NCI-H1417 treated with DMSO at 0.1 percent for 48 hours (cell line): Measurements from ENCODE around the gene SGO2.
A peak's percentile ranks its signal among the peaks of the same experiment; 100 is the strongest.

Source experiments
- DNase-seq: peaks from one replicate; lab custom pipeline; 2025; lab: John Stamatoyannopoulos, UW

Gene SGO2, protein sequence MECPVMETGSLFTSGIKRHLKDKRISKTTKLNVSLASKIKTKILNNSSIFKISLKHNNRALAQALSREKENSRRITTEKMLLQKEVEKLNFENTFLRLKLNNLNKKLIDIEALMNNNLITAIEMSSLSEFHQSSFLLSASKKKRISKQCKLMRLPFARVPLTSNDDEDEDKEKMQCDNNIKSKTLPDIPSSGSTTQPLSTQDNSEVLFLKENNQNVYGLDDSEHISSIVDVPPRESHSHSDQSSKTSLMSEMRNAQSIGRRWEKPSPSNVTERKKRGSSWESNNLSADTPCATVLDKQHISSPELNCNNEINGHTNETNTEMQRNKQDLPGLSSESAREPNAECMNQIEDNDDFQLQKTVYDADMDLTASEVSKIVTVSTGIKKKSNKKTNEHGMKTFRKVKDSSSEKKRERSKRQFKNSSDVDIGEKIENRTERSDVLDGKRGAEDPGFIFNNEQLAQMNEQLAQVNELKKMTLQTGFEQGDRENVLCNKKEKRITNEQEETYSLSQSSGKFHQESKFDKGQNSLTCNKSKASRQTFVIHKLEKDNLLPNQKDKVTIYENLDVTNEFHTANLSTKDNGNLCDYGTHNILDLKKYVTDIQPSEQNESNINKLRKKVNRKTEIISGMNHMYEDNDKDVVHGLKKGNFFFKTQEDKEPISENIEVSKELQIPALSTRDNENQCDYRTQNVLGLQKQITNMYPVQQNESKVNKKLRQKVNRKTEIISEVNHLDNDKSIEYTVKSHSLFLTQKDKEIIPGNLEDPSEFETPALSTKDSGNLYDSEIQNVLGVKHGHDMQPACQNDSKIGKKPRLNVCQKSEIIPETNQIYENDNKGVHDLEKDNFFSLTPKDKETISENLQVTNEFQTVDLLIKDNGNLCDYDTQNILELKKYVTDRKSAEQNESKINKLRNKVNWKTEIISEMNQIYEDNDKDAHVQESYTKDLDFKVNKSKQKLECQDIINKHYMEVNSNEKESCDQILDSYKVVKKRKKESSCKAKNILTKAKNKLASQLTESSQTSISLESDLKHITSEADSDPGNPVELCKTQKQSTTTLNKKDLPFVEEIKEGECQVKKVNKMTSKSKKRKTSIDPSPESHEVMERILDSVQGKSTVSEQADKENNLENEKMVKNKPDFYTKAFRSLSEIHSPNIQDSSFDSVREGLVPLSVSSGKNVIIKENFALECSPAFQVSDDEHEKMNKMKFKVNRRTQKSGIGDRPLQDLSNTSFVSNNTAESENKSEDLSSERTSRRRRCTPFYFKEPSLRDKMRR

DNA sequence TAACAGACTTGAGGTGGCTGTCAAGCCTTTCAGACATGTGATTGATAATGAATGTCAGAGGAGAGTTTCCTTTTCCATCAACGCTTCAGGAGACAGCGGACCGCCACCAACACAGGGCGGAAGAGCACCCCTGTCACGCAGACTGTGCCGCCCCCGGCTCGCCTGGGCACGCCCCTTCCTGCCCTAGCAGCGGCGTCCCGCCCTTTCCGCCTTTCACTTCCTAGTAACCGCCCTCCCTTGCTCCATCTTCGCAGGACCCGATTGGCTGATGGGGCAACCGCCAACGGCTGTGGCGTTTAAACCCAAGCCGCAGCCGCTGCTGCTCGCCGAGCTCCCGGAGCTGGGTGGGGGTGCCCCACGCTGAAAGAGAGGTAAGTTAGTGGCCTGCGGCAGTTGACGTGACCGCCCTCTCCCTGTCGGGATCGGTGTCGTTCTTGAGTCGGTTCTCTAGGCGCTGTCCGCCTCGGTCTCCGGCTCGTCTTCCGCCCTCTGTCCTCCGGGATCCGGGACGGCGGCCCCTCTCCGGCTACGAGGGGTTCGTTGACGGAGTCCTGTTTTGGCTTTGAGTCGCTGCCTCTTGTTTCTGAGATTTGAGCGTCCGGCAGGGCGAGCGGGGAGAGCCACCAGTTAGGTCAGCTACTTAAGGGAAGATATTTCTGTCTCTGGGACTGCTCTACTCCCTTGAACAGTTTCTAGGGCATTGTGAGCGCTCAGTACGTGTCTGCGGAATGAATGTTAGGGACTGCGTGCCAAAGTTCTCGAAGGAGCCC is at the start of gene SGO2:
Gene SGO2 (plus strand): TSS at position 326 of the 770 bp plus-strand sequence. CDS start 6,769 bp downstream, outside the sequence.
- DNase-seq: peak; percentile 68

DNA sequence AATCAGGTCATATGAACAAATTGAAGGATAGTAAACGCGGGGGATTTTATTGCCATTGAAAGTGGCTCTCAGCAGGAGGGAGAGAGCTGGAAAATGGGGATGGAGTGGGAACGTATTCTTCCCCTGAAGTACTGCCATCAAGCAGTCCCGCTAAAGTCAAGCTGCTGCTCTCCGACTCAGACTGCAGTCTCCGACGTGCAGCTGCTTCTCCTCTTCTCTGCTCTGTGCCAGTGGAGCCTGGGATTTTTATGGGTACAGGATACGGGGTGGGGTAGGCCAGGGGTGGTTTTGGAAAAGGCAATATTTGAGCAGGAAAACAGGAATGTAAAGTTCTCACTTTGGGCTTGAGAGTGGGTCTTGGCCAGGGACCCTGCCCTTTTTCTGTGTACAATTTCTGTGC is 49.2 kb upstream of the SGO2 start:
- DNase-seq: no peak

DNA sequence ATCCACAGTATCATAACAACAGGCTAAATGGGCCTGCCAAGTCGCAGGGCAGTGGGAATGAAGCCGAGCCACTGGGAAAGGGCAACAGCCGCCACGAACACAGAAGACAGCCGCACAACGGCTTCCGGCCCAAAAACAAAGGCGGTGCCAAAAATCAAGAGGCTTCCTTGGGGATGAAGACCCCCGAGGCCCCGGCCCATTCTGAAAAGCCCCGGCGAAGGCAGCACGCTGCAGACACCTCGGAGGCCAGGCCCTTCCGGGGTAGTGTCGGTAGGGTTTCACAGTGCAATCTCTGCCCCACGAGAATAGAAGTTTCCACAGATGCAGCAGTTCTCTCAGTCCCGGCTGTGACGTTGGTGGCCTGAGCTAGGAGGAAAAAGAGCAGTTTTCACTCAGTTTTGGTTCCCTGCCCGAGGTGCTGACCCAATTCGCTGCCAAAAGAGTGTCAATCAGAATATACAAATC is 48.3 kb upstream of the SGO2 start:
- DNase-seq: no peak

DNA sequence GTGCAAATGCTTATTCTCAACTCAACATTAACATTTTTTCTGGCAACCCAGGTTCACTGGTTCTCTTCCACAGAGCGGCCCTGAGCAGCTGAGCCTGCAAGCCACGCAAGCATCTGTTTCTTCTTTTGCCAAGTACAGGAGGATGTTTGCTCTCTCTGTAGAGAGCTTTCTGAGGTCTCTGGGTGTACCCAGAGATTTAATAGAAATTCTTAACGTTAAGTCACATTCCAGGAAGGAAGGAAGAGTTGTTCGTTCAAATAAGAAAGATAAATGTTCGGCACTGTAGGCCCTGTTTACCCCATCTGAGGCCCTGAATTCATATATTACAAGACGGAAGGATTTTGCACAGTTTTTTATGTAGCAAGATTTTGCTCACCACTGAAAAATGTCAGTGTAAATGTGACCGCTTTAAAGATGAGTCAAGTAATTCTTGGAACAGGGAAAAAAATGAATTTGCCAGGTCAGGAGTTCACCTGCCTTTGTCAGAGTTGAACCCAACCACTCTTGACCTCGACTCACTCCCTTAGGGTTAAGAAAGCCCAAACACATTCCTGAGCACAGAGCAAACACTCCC is 46.2 kb upstream of the SGO2 start:
- DNase-seq: no peak

DNA sequence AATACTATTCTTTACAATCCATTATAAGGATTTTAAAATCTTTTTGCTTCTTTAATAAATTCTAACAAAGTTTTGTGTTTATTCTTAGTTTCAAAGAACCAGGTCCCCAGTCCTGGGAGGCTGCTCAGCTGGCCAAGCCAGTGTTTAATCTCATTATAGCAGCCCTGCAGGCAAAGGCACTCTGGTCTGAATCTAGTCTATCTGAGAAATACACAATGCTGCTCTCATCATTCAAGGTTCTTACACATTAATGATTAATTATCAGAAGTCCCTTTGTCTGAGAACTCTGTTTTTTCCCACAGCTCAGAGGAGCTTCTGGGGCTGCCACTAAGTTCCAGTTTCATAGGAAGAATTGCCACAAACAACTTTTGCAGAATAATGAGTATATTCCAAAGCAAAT is 43.8 kb upstream of the SGO2 start:
- DNase-seq: no peak

DNA sequence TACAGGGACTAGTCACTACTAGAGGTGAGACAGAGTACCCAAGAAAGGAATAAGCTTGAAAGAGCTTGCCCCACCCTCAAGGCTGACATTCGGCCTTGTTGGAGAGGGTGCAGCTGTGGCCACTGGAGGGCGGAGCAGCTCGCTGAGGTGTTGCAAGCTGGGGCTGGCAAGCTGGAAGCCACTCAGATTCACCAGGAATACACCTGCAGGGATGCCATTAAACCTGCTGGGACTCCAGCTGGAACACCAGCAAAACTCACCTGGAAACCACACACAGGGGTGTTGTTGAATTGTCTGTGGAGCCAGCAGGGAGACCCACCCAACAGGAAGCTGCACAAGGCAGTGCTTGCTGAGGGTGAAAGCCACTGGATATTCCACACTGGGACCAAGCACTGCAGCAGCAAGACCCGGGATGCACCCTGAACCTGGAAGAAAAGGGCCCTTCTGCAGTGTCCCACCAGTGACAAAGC is 42.2 kb upstream of the SGO2 start:
- DNase-seq: no peak

DNA sequence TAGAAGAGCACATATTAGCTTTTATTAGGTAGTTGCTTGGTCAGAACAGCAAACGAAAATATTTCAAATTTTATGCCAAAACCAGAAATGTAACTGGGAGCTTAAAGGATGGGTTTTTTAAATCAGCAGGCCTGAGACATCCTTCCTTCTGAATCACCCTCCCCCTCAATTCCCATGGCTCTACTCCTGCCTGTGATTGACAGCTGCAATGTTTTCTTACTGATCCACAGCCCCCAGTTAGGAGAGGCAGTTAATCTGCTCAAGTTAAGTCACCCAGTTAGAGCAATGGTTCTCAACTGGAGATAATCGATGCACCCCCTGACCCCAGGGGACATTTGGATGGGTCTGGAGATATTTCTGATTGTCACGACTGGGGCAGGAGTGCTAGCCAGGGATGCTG is 41.1 kb upstream of the SGO2 start:
- no peak for DNase-seq

DNA sequence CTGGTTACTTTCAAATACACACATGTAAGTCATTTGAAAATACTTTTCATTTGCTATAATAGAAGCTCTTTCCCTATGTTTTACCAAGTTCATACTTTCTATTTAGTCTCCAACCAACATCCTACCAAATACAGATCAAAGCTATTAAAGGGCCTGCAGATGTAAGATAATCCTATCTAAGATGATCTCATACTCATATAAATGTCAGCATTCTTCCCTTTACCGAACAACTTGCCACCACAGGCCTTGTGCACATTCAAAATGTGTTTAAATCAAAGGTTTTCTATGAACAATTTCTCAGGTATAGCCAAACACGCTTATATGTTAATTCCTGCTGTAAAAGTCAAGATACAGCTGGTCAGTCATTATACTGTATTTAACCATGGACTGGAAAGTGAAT is 39.5 kb upstream of the SGO2 start:
- no peak for DNase-seq

DNA sequence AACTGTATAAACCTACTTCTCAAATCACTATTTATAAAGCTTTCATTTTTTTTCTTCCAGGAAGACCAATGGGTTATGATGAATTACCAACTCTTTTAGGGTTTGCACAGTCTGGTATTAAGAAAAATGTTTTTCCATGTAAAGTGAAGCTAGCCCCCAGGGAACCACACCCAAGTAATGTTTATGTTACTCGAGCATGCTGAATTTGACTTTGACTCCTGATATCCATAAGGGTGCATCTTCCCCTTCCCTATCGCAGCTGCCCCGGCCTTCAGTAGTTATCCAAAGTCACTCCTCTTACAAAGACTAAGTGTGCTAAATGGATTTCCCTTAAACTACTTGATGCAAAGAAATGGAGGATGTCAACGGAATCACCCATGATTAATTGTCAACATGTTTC is 37.8 kb upstream of the SGO2 start:
- no peak for DNase-seq

DNA sequence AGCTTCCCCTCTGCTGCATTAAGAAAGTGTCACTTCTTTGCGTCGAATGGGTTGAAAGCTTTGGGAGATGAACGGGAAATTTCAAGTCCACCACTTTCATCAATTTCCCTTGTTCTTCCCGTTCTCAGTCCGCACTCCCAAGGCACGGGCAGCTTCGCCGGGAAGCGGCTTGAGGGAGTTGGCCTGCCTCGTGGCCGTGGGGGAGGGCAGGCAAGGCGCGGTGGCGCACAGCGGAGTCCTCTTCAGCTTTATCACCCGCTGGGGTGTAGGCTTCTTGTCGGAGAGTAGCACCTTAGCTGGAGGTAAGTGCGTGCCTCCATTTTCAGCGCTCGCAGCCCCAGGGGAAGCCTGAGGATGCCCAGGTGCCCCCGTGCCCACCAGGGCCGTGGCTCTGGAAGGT is 36.0 kb upstream of the SGO2 start:
- DNase-seq: no peak

DNA sequence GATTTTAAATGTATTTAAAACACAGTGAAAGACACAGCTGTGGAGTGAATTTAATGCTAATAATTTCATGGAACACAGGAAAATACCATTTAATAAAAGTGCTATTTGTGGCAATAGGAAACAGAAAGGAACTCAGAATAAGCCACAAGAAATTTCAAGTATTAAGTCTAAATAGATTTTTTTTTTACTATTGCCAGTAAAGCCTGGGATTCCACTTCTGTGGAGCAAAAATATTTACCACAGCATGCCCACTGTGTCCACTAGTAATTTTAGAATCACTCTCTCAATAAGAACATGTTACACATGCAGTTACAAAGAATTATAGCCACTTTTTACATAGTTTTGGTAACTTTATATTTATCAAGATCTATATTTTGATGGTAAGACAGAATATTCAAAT is 33.4 kb upstream of the SGO2 start:
- no peak for DNase-seq

DNA sequence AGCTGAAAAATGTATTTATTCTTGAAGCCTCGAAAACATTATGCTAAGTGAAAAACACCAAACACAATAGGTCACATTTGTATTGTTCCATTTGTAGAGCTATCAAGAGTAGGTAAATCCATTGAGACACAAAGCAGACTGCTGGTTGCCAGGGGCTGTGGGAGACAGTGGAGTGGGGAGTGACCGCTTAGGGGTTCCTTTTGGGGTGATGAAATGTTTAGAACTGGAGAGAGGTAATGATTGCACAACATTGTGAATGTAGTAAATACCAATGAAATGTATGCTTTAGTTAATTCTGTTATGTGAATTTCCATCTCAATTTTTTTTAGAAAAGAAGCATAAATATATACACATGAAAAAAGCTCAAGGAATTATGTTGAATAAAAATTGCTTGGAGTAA is 32.0 kb upstream of the SGO2 start:
- DNase-seq: no peak

DNA sequence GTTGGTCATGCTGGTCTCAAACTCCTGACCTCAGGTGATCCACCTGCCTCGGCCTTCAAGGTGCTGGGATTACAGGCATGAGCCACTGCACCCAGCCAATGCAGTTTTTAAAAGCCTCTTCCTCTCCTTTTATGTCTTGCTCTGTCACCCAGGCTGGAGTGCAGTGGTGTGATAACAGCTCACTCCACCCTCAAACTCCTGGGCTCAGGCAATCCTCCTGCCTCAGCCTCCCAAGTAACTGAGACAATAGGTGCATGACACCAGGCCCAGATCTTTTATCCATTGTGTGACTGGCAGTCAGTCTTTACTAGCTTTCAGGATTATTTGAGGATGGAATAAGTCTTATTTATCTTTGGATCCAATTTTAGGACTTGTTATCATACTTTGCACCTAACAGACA is 29.3 kb upstream of the SGO2 start:
- no peak for DNase-seq

DNA sequence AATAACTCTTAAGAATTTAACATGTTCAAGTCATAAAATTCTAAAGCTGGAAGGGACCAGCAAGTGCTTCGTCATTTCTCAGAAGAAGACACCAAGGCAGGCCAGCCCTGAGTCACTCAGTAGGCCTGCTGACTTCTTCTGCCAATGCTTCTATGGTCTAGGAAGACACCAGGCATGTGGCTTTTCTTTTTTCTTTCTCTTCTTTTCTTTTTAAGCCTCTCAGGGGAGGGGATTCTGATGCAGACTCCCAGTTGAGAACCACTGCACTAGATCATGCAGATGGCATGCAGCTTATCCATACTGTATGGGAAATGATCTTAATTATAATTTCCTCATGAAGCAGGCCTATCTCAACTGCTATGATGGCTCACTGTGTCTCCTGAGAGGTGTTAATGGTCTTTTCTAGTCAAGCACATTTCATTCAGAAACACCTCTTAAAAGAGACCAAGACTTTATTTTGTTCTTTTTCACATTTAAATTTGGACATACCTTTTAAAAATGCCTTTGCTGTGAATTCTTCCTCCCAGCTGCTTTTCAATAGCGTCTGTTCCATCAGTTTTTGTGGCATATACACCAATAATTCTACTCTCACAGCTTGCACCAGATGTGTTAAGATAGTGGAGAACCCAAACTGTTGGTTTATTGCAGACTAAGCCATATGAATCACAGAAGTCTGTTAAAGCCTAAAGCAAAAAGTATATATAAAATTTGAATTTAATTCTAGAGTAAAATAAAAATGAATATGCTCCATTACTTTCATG is 27.4 kb upstream of the SGO2 start:
- no peak for DNase-seq

DNA sequence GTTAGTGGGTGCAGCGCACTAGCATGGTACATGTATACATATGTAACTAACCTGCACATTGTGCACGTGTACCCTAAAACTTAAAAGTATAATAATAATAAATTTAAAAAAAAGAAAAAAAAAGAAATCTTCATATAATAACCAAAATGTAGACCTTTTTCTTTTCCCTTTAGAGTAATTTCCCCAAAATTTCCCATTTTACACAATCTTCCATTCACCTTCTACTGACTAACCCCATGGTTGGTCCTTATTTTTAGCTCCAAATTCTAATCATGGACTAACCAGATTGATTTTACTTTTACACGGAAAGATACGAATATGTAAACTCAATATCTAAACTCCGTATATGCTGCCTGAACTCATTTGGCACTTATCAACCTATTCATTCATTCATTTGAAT is 23.8 kb upstream of the SGO2 start:
- no peak for DNase-seq

DNA sequence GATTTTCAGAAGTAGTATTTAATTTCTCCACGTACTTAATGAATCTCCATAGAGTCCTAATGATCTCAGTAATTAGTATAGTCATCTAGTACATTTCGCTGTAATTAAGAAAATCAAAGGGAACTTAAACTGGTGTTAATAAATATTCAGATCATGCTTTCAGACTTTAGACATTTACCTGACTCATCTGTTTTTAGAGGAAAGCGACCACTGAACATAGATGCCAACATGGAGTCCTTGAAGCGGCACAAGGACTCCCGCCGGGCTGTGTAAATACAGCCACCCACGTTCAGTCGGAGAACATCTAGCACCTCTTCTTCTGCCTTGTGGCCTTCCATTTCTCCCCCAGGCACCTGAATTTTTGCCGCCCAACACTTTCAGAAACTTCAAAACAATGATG is 19.3 kb upstream of the SGO2 start:
- no peak for DNase-seq

DNA sequence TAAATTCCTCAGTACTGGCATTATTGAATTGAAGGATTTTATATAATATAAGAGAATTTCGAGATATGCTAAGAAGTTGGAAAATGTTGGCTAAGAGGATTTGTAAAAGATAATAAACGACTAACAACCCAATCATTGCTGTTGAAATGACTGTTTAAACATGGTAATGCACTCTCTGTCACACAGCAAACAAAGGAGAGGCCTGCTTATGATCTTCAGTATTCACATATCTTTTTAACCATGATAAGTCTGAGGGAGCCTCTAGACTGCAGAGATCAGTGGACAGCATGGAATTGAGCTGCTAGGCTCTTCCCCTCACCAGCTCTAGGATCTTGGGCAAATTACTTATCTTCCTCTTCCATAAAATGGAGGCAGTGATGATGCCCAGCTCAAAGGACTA is 18.8 kb upstream of the SGO2 start:
- no peak for DNase-seq

DNA sequence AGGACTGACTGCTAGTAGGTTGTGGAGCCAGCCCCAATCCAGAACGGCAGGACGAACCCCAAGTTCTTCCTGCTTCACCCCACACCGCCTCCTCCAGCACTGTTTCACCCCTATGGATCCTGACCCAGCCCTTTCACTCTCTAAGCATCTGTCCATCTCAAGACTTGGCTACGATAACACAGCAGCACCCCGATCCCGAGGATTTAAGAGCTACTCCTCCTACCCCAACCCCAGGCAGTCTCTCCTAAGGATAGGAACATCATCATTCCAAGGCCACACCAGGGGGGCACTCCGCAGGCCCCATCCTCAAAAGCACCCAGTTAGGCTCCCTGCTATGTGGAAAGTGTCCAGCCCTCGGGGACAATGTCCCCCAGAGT is 16.8 kb upstream of the SGO2 start:
- no peak for DNase-seq

DNA sequence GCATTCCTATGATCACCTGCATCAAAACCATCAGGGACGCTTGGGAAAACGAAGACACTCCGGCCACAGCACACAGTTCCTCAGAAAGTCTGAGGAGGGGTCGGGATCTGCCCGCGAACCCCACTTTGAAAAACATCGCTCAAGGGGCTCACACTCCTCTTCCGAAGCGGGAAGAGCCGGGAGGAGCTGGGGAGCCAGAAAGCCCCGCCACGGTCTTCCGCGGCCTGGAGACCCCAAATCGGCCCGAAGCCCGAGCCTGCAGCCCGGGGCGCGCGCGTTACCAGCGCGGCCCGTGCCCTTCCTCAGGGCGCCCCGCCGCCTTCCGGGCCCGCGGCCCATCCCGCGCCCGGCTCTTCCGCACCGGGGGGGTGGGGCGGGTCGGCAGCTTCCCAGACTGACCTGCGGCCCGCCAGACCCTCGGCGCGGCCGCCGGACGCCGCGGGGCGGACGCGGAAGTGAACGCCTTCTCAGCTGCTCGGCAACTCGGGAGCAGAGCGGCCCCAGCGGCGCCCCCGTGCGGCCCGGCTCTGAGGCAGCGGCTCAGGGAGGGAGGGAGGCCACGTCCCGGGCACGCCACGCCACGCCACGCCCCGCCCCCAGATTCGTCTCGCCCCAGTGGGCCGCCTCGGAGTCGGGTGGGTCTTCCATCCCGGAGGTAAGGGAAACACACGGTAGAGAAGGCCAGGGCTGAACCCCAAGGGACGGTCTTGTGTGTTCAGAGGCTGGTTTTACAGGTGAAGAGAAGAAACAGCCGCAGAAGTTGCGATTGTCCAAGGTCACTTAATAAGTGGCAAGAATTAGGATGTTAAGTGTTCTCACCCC is 16.2 kb upstream of the SGO2 start, which contains the start of gene KCTD18:
Gene KCTD18 (minus strand): TSS at position 457 of the 822 bp plus-strand sequence. CDS start 3,052 bp downstream, outside the sequence.
- peak; percentile 26 for DNase-seq
